PC-9 (cell line): ENCODE measurements around the gene TMEM232. TPM values are rescaled to one million over a fixed set of nuclear protein-coding genes. Genes with fewer than 3 reads are reported as not detected.

Experiments used
- BruUV-seq: library from RNA; stranded (reverse); fragments of 400-500 nt; replicated peaks from 2 replicates; lab custom pipeline; 2021; lab: Mats Ljungman, UMichigan
- CTCF ChIA-PET: fragments of 300-600 bp; sonication (Branson Sonifier 250); formaldehyde crosslinking; loops from one replicate; lab custom pipeline; 2022; ENCODE audit warnings: antibody characterized with exemption; lab: Charles Lee
- POLR2A ChIA-PET: fragments of 300-600 bp; sonication (Branson Sonifier 250); formaldehyde crosslinking; loops from one replicate; lab custom pipeline; 2022; ENCODE audit warnings: antibody characterized with exemption; ENCODE audit not compliant: unreplicated experiment; lab: Charles Lee
- DNase-seq, 2 experiments: peaks; one replicate each; pipeline versions ENCODE4 v3.0.0 to v3.0.0-alpha.2; 2015 to 2022; ENCODE audit warnings: mixed read lengths in 1 of 2
- H2AFZ ChIP-seq: fragments of 200-600 bp; sonication (generic); 2 replicates; pipeline ENCODE4 v1.8.1; 2017; ENCODE audit warnings: antibody characterized with exemption
- H3F3A ChIP-seq: fragments of 200-600 bp; sonication (generic); 2 replicates; pipeline ENCODE4 v1.8.1; 2017; ENCODE audit warnings: antibody characterized with exemption, mild to moderate bottlenecking, low read depth; ENCODE audit not compliant: insufficient read depth
- H3K27ac ChIP-seq: fragments of 200-600 bp; sonication (generic); 2 replicates; pipeline ENCODE4 v1.6.1; 2016; ENCODE audit warnings: mixed run types
- H3K27me3 ChIP-seq: fragments of 200-600 bp; sonication (generic); 2 replicates; pipeline ENCODE4 v1.6.1; 2016; ENCODE audit warnings: low read depth, mixed run types; ENCODE audit not compliant: insufficient read depth
- H3K36me3 ChIP-seq: fragments of 200-600 bp; sonication (generic); 2 replicates; pipeline ENCODE4 v1.6.1; 2016; ENCODE audit warnings: low read depth, mixed run types
- H3K4me1 ChIP-seq: fragments of 200-600 bp; sonication (generic); replicated peaks from 2 replicates; pipeline ENCODE4 v1.6.1; 2016; ENCODE audit warnings: mixed run types; ENCODE audit not compliant: insufficient read depth
- H3K4me2 ChIP-seq: fragments of 200-600 bp; sonication (generic); 2 replicates; pipeline ENCODE4 v1.6.1; 2017; ENCODE audit warnings: mixed run types
- H3K4me3 ChIP-seq: fragments of 200-600 bp; sonication (generic); 2 replicates; pipeline ENCODE4 v1.6.1; 2016; ENCODE audit warnings: mixed run types
- H3K79me2 ChIP-seq: fragments of 200-600 bp; sonication (generic); 2 replicates; pipeline ENCODE4 v1.6.1; 2017; ENCODE audit warnings: low read depth, mixed run types
- H3K9me2 ChIP-seq: fragments of 200-600 bp; sonication (generic); 2 replicates; pipeline ENCODE4 v1.8.1; 2017; ENCODE audit warnings: mild to moderate bottlenecking; ENCODE audit not compliant: insufficient read depth
- H3K9me3 ChIP-seq: fragments of 200-600 bp; sonication (generic); 2 replicates; pipeline ENCODE4 v1.8.1; 2016; ENCODE audit warnings: low read depth; ENCODE audit not compliant: insufficient read depth
- H4K20me1 ChIP-seq: fragments of 200-600 bp; sonication (generic); 2 replicates; pipeline ENCODE4 v1.8.1; 2017; ENCODE audit not compliant: insufficient read depth
- CTCF ChIP-seq: fragments of 200-600 bp; sonication (generic); conservative IDR thresholded peaks from 2 replicates; pipeline ENCODE4 v1.6.1; 2017; ENCODE audit warnings: mixed run types, antibody characterized with exemption, mild to moderate bottlenecking, moderate library complexity
- EZH2 ChIP-seq: fragments of 200-600 bp; sonication (generic); IDR thresholded peaks from 2 replicates; pipeline ENCODE4 v1.8.0; 2017; ENCODE audit warnings: antibody characterized with exemption, low read depth
- intact Hi-C: fragments of 100-400 bp; cut with micrococcal nuclease; formaldehyde crosslinking; loops from one replicate; pipeline ENCODE4 v1.10.0; 2022; ENCODE audit not compliant: unreplicated experiment
- total RNA-seq: library from RNA; stranded (reverse); gene quantifications from 2 replicates; pipeline ENCODE4 v1.2.3, GENCODE V29; 2021

The TMEM232 gene
- total RNA-seq, 1 experiment from 2014 or later, result 0.65 TPM

GRCh38 chr5:110510146-110510545 is 216.3 kb downstream of the TMEM232 start:
- H4K20me1 ChIP-seq, result no peaks in the 10 kb centered on the region
- no peaks in the 10 kb centered on the region for H3F3A ChIP-seq
- intact Hi-C loops, result no loop called here
- no peak for DNase-seq
- no peak overlapping the region for H2AFZ ChIP-seq
- no peaks in the 10 kb centered on the region for H3K36me3 ChIP-seq
- H3K4me3 ChIP-seq, result no peak overlapping the region
- no peaks in the 10 kb centered on the region for H3K79me2 ChIP-seq
- H3K27me3 ChIP-seq, result no peaks in the 10 kb centered on the region
- H3K9me2 ChIP-seq, result no peaks in the 10 kb centered on the region
- no peaks in the 10 kb centered on the region for H3K9me3 ChIP-seq
- H3K4me2 ChIP-seq, result no peak overlapping the region
- no peak overlapping the region for H3K27ac ChIP-seq
- ChIA-PET POLR2A (no interaction called here), CTCF (no interaction called here)
- TF ChIP-seq EZH2 (no peak), CTCF (no peak)
- no peaks in the 10 kb centered on the region for H3K4me1 ChIP-seq
- BruUV-seq, result no TSS peak

GRCh38 chr5:110507972-110508371 is 218.5 kb downstream of the TMEM232 start:
- H3K4me2 ChIP-seq, result no peak overlapping the region
- H3K27me3 ChIP-seq, result no peaks in the 10 kb centered on the region
- no peaks in the 10 kb centered on the region for H3K79me2 ChIP-seq
- H3K4me3 ChIP-seq, result no peak overlapping the region
- DNase-seq, result no peak
- H2AFZ ChIP-seq, result no peak overlapping the region
- no peak for TF ChIP-seq EZH2
- TF ChIP-seq CTCF, result no peak
- no peaks in the 10 kb centered on the region for H3K9me2 ChIP-seq
- H3F3A ChIP-seq, result no peaks in the 10 kb centered on the region
- H4K20me1 ChIP-seq, result no peaks in the 10 kb centered on the region
- H3K27ac ChIP-seq, result no peak overlapping the region
- CTCF ChIA-PET, result no interaction called here
- intact Hi-C loops, result no loop called here
- no peaks in the 10 kb centered on the region for H3K9me3 ChIP-seq
- no TSS peak for BruUV-seq
- no peaks in the 10 kb centered on the region for H3K4me1 ChIP-seq
- no peaks in the 10 kb centered on the region for H3K36me3 ChIP-seq
- POLR2A ChIA-PET, result no interaction called here

GRCh38 chr5:110506378-110506777 is 220.1 kb downstream of the TMEM232 start:
- no TSS peak for BruUV-seq
- Histone ChIP-seq H3K4me3 (no peak overlapping the region), H4K20me1 (no peaks in the 10 kb centered on the region), H3K9me3 (no peaks in the 10 kb centered on the region), H3K36me3 (no peaks in the 10 kb centered on the region), H3K9me2 (no peaks in the 10 kb centered on the region), H3F3A (no peaks in the 10 kb centered on the region), H3K27ac (no peak overlapping the region), H3K4me2 (no peak overlapping the region), H3K4me1 (no peaks in the 10 kb centered on the region), H3K79me2 (no peaks in the 10 kb centered on the region), H2AFZ (no peak overlapping the region), H3K27me3 (no peaks in the 10 kb centered on the region)
- POLR2A ChIA-PET, result no interaction called here
- CTCF ChIA-PET, result no interaction called here
- no peak for DNase-seq
- TF ChIP-seq CTCF (no peak), EZH2 (no peak)
- intact Hi-C loops, result no loop called here
